Nephron progenitor cell (in vitro differentiated cells): ENCODE measurements around the gene ETV2.
A peak's percentile ranks its signal among the peaks of the same experiment; 100 is the strongest.

ENCODE experiments used
- DNase-seq: peaks from one replicate; pipeline ENCODE4 v3.0.0; 2021
- H3K27ac Mint-ChIP-seq: 2 replicates; pipeline ENCODE4 v1.8.0; 2021; ENCODE audit warnings: mild to moderate bottlenecking, moderate library complexity, mixed read lengths
- H3K27me3 Mint-ChIP-seq: 2 replicates; pipeline ENCODE4 v1.8.0; 2021; ENCODE audit warnings: mild to moderate bottlenecking, low read depth, mixed read lengths; ENCODE audit not compliant: poor library complexity
- H3K36me3 Mint-ChIP-seq: 2 replicates; pipeline ENCODE4 v1.8.0; 2021; ENCODE audit warnings: low read depth, mixed read lengths
- H3K4me1 Mint-ChIP-seq: 2 replicates; pipeline ENCODE4 v1.8.0; 2021; ENCODE audit warnings: mixed read lengths
- H3K4me3 Mint-ChIP-seq: 2 replicates; pipeline ENCODE4 v1.8.0; 2021; ENCODE audit warnings: mild to moderate bottlenecking, moderate library complexity, mixed read lengths
- H3K9me3 Mint-ChIP-seq: 2 replicates; pipeline ENCODE4 v1.8.0; 2021; ENCODE audit warnings: mild to moderate bottlenecking, moderate library complexity, mixed read lengths
- CTCF ChIP-seq: fragments of 200-600 bp; sonication (generic); IDR thresholded peaks from 2 replicates; pipeline ENCODE4 v1.5.0; 2021; ENCODE audit warnings: antibody characterized with exemption

The ETV2 gene

DNA sequence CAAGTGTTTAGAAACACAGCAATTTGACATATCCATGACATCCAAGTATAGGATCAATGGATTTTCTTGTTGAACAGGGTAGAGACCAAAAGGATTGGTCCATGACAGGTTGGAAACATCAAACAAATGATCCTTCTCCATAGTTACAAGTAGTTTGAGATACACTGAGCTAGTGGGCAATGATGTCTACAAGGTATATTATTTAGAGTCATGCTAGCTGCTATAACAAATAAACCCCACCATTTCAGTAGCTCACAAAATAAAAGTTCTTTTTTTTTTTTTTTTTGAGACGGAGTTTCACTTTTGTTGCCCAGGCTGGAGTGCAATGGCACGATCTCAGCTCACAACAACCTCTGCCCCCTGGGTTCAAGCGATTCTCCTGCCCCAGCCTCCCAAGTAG, 33.9 kb upstream of the ETV2 start:
- peaks cover 37% of the 10 kb centered on the region for H3K9me3 Mint-ChIP-seq
- DNase-seq: no peak
- no peak for TF ChIP-seq CTCF
- H3K36me3 Mint-ChIP-seq: no peaks in the 10 kb centered on the region
- peaks cover 6% of the 10 kb centered on the region for H3K4me1 Mint-ChIP-seq
- no peak overlapping the region for H3K27ac Mint-ChIP-seq
- no peak overlapping the region for H3K4me3 Mint-ChIP-seq
- H3K27me3 Mint-ChIP-seq: peaks cover 30% of the 10 kb centered on the region

- H3K9me3 Mint-ChIP-seq: peaks cover 35% of the 10 kb centered on the region
- no peak overlapping the region for H3K4me3 Mint-ChIP-seq
- peaks cover 29% of the 10 kb centered on the region for H3K27me3 Mint-ChIP-seq
- peaks cover 6% of the 10 kb centered on the region for H3K4me1 Mint-ChIP-seq
- no peak overlapping the region for H3K27ac Mint-ChIP-seq
- TF ChIP-seq CTCF: no peak
- H3K36me3 Mint-ChIP-seq: no peaks in the 10 kb centered on the region
- DNase-seq: no peak
Observed at GRCh38 chr19:35608251-35608650, 33.3 kb upstream of the ETV2 start.

DNA sequence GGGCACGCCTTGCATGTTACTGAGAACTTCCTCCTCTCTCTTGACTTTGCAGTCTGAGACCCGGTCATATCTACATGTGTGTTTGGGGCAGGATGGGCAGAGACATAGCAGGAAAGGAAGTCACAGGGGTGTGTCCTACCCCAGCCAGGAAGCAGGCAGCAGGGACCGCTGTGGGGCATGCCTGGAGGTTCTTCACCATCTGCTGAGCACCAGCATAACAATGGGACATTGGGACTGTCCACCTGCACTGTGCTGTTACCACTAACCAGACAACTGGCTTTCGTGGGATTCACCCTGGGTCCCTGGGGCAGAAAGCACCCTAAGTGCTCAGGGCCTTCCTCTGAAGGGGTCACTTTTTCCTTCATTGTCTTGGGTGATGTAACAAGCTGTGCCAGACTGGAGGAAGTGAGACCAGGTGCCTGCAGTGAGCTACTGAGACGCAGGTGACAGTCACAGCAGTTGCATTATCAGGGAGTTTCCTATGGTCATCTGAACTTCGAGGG, 31.6 kb upstream of the ETV2 start:
- no peak for DNase-seq
- Mint-ChIP-seq H3K27ac (no peak overlapping the region), H3K9me3 (peaks cover 29% of the 10 kb centered on the region), H3K27me3 (peaks cover 25% of the 10 kb centered on the region), H3K4me3 (no peak overlapping the region), H3K4me1 (peaks cover 2% of the 10 kb centered on the region), H3K36me3 (peaks cover 4% of the 10 kb centered on the region)
- no peak for TF ChIP-seq CTCF

GRCh38 chr19:35612224-35612558, 29.4 kb upstream of the ETV2 start:
- H3K4me1 Mint-ChIP-seq: no peaks in the 10 kb centered on the region
- peaks cover 21% of the 10 kb centered on the region for H3K27me3 Mint-ChIP-seq
- no peak for TF ChIP-seq CTCF
- peaks cover 18% of the 10 kb centered on the region for H3K36me3 Mint-ChIP-seq
- no peak overlapping the region for H3K27ac Mint-ChIP-seq
- H3K4me3 Mint-ChIP-seq: peak overlapping the region; percentile 84
- no peak for DNase-seq
- peaks cover 16% of the 10 kb centered on the region for H3K9me3 Mint-ChIP-seq

GRCh38 chr19:35612559-35613321, 28.8 kb upstream of the ETV2 start, which contains the start of gene HAUS5:
TSS of gene HAUS5 (plus strand) at chr19:35612735. CDS start at chr19:35612795, 60 bp downstream.
- H3K27me3 Mint-ChIP-seq: peaks cover 18% of the 10 kb centered on the region
- H3K9me3 Mint-ChIP-seq: peaks cover 10% of the 10 kb centered on the region
- no peaks in the 10 kb centered on the region for H3K4me1 Mint-ChIP-seq
- H3K27ac Mint-ChIP-seq: no peak within 1 kb of the TSS
- no peak for TF ChIP-seq CTCF
- peak within 1 kb of the TSS; percentile 84 for H3K4me3 Mint-ChIP-seq
- peaks cover 18% of the 10 kb centered on the region for H3K36me3 Mint-ChIP-seq
- peak; percentile 97 for DNase-seq

GRCh38 chr19:35613574-35613973, 28.0 kb upstream of the ETV2 start:
- Mint-ChIP-seq H3K36me3 (peaks cover 18% of the 10 kb centered on the region), H3K27ac (no peak overlapping the region), H3K9me3 (peaks cover 2% of the 10 kb centered on the region), H3K27me3 (peaks cover 15% of the 10 kb centered on the region), H3K4me1 (no peaks in the 10 kb centered on the region), H3K4me3 (peak overlapping the region; percentile 84)
- DNase-seq: no peak
- TF ChIP-seq CTCF: no peak
